ENCODE results near the gene PSMB10.
A peak's percentile ranks its signal among the peaks of the same experiment; 100 is the strongest.

PSMB10 gene

DNA sequence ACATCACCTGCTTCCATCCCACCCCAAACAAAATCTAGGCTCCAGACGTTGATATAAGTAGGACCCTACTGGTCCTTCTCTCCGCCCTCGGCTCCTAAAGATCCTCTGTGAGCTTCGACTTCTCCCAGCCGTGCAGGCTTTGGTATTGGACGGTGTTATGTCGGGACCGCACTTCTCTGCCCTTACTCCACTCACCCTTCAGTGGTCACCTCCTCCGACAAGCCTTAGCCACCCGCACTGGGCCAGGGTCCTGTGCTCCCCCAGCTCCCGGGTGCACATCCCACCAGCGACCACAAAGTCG is 1.6 kb downstream of the PSMB10 start:
- H3K4me1 ChIP-seq (ENCODE audit: control insufficient read depth, insufficient read depth, low read length) = no peaks in the 10 kb centered on the region
- H3K4me3 ChIP-seq (ENCODE audit: low read depth, low read length) = peak overlapping the region; percentile 46
- ChIA-PET POLR2A (interaction anchor here (0.6 to 2.5 kb wide), 24 partner anchors 9 to 414 kb away, joined by 3 to 16 read pairs (median 5); partner anchors contain the start of genes ACD, CTCF, DDX28 and DUS2), CTCF (interaction anchor here (0.6 to 2.6 kb wide), 7 partner anchors 8 to 454 kb away, joined by 3 to 17 read pairs (median 3); partner anchors contain the start of gene NRN1L)
- H3K9me3 ChIP-seq (ENCODE audit: control insufficient read depth, insufficient read depth, low read depth, low read length) = no peaks in the 10 kb centered on the region
- peaks cover 0 to 23% of the 10 kb centered on the region in 2 experiments; a peak in 2 of 3 replicates for H3K36me3 ChIP-seq (ENCODE audit: control insufficient read depth in 2 of 2, insufficient read depth in 1 of 2, low read length in 2 of 2)
- no peak overlapping the region; the same call in 1 of the 2 replicates for H3K27ac ChIP-seq (ENCODE audit: extremely low read depth, low read depth, low read length)
- TF ChIP-seq YY1 (tag by site-specific recombination; IDR thresholded peaks at IDR 0.05) (no peak), ZNF600 (tag by site-specific recombination; IDR thresholded peaks at IDR 0.05) (peak; percentile 79)

DNA sequence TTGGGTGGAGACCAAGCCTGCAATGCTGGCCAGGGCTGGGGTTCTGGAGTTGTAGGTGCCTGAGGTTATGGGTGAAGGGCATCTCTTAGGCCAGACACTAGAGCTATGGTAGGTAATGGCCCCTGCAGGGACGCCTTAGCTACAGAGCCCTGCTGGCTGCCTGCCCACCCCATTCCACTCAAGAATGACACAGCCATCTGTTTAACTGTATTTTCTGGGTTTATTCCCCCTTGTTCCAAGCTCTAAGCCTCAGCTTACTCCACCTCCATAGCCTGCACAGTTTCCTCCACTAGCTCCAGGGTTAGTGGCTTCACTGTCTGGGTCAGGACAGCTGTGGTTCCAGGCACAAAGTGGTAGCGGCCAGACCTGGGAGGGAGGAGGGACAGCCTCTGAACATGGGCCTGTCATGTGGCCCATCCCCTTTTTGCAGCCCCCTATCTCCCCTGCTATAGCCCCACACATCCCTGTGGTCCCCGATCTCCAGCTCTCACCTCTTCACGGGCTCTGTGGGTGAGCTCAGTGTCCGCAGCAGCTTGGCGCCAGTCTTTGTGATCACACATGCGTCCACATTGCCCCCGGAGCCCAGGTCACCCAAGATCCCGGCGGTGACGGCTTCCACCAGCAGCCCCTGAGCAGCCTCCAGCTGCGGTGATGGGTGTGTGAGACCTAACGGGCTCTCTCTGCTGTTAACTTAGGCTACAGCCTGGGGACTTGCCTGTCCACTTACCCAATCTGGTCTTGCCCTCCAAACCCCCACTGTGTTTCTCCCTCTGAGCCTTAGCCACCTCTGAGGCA is 2.1 kb downstream of the PSMB10 start:
- Histone ChIP-seq H3K4me3 (ENCODE audit: low read depth, low read length) (no peak overlapping the region), H3K36me3 (ENCODE audit: control insufficient read depth in 2 of 2, insufficient read depth in 1 of 2, low read length in 2 of 2) (peaks cover 0 to 23% of the 10 kb centered on the region in 2 experiments; a peak in 2 of 3 replicates), H3K9me3 (ENCODE audit: control insufficient read depth, insufficient read depth, low read depth, low read length) (no peaks in the 10 kb centered on the region), H3K27ac (ENCODE audit: extremely low read depth, low read depth, low read length) (no peak overlapping the region), H3K4me1 (ENCODE audit: control insufficient read depth, insufficient read depth, low read length) (no peaks in the 10 kb centered on the region)
- CTCF ChIA-PET = interaction anchor here (0.6 to 2.6 kb wide), 7 partner anchors 9 to 265 kb away, joined by 3 to 17 read pairs (median 5); partner anchors contain the start of gene NRN1L
- POLR2A ChIA-PET = interaction anchor here (0.8 to 2.5 kb wide), 8 partner anchors 9 to 270 kb away, joined by 3 to 16 read pairs (median 8); partner anchors contain the start of genes LCAT, NRN1L, RANBP10 and TSNAXIP1
- TF ChIP-seq ZNF416 (tag by site-specific recombination; IDR thresholded peaks at IDR 0.05) = no peak
- TF ChIP-seq, protein P1, sequence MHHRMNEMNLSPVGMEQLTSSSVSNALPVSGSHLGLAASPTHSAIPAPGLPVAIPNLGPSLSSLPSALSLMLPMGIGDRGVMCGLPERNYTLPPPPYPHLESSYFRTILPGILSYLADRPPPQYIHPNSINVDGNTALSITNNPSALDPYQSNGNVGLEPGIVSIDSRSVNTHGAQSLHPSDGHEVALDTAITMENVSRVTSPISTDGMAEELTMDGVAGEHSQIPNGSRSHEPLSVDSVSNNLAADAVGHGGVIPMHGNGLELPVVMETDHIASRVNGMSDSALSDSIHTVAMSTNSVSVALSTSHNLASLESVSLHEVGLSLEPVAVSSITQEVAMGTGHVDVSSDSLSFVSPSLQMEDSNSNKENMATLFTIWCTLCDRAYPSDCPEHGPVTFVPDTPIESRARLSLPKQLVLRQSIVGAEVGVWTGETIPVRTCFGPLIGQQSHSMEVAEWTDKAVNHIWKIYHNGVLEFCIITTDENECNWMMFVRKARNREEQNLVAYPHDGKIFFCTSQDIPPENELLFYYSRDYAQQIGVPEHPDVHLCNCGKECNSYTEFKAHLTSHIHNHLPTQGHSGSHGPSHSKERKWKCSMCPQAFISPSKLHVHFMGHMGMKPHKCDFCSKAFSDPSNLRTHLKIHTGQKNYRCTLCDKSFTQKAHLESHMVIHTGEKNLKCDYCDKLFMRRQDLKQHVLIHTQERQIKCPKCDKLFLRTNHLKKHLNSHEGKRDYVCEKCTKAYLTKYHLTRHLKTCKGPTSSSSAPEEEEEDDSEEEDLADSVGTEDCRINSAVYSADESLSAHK (tag by site-specific recombination; IDR thresholded peaks at IDR 0.05) = no peak
- TF ChIP-seq ZNF223 (tag by site-specific recombination; IDR thresholded peaks at IDR 0.05) = no peak
- TF ChIP-seq ZNF23 (tag by site-specific recombination; IDR thresholded peaks at IDR 0.05; ENCODE audit: borderline replicate concordance) = no peak
- no peak for TF ChIP-seq ZBTB21 (tag by site-specific recombination; IDR thresholded peaks at IDR 0.05)
- TF ChIP-seq ZNF140 (tag by site-specific recombination; IDR thresholded peaks at IDR 0.05) = no peak
- no peak for TF ChIP-seq ZNF112 (tag by site-specific recombination; IDR thresholded peaks at IDR 0.05)
- TF ChIP-seq, protein P2, sequence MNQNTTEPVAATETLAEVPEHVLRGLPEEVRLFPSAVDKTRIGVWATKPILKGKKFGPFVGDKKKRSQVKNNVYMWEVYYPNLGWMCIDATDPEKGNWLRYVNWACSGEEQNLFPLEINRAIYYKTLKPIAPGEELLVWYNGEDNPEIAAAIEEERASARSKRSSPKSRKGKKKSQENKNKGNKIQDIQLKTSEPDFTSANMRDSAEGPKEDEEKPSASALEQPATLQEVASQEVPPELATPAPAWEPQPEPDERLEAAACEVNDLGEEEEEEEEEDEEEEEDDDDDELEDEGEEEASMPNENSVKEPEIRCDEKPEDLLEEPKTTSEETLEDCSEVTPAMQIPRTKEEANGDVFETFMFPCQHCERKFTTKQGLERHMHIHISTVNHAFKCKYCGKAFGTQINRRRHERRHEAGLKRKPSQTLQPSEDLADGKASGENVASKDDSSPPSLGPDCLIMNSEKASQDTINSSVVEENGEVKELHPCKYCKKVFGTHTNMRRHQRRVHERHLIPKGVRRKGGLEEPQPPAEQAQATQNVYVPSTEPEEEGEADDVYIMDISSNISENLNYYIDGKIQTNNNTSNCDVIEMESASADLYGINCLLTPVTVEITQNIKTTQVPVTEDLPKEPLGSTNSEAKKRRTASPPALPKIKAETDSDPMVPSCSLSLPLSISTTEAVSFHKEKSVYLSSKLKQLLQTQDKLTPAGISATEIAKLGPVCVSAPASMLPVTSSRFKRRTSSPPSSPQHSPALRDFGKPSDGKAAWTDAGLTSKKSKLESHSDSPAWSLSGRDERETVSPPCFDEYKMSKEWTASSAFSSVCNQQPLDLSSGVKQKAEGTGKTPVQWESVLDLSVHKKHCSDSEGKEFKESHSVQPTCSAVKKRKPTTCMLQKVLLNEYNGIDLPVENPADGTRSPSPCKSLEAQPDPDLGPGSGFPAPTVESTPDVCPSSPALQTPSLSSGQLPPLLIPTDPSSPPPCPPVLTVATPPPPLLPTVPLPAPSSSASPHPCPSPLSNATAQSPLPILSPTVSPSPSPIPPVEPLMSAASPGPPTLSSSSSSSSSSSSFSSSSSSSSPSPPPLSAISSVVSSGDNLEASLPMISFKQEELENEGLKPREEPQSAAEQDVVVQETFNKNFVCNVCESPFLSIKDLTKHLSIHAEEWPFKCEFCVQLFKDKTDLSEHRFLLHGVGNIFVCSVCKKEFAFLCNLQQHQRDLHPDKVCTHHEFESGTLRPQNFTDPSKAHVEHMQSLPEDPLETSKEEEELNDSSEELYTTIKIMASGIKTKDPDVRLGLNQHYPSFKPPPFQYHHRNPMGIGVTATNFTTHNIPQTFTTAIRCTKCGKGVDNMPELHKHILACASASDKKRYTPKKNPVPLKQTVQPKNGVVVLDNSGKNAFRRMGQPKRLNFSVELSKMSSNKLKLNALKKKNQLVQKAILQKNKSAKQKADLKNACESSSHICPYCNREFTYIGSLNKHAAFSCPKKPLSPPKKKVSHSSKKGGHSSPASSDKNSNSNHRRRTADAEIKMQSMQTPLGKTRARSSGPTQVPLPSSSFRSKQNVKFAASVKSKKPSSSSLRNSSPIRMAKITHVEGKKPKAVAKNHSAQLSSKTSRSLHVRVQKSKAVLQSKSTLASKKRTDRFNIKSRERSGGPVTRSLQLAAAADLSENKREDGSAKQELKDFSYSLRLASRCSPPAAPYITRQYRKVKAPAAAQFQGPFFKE (tag by site-specific recombination; IDR thresholded peaks at IDR 0.05; ENCODE audit: borderline replicate concordance) = no peak
- no peak for TF ChIP-seq ZNF48 (tag by site-specific recombination; IDR thresholded peaks at IDR 0.05)
- TF ChIP-seq, protein P3, sequence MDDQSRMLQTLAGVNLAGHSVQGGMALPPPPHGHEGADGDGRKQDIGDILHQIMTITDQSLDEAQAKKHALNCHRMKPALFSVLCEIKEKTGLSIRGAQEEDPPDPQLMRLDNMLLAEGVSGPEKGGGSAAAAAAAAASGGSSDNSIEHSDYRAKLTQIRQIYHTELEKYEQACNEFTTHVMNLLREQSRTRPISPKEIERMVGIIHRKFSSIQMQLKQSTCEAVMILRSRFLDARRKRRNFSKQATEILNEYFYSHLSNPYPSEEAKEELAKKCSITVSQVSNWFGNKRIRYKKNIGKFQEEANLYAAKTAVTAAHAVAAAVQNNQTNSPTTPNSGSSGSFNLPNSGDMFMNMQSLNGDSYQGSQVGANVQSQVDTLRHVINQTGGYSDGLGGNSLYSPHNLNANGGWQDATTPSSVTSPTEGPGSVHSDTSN (CRISPR knock-in tag; IDR thresholded peaks at IDR 0.05) = no peak
- TF ChIP-seq, protein P4, sequence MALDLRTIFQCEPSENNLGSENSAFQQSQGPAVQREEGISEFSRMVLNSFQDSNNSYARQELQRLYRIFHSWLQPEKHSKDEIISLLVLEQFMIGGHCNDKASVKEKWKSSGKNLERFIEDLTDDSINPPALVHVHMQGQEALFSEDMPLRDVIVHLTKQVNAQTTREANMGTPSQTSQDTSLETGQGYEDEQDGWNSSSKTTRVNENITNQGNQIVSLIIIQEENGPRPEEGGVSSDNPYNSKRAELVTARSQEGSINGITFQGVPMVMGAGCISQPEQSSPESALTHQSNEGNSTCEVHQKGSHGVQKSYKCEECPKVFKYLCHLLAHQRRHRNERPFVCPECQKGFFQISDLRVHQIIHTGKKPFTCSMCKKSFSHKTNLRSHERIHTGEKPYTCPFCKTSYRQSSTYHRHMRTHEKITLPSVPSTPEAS (tag by site-specific recombination; IDR thresholded peaks at IDR 0.05) = no peak
- no peak for TF ChIP-seq OVOL3 (tag by site-specific recombination; IDR thresholded peaks at IDR 0.05)
- no peak for TF ChIP-seq ZNF302 (tag by site-specific recombination; IDR thresholded peaks at IDR 0.05; ENCODE audit: low read depth)
- no peak for TF ChIP-seq ZNF664 (tag by site-specific recombination; IDR thresholded peaks at IDR 0.05)
- TF ChIP-seq SP7 (tag by site-specific recombination; IDR thresholded peaks at IDR 0.05) = no peak
- no peak for TF ChIP-seq KLF7 (tag by site-specific recombination; IDR thresholded peaks at IDR 0.05; ENCODE audit: borderline replicate concordance)
- TF ChIP-seq ZIC2 (tag by site-specific recombination; IDR thresholded peaks at IDR 0.05) = no peak
- no peak for TF ChIP-seq ZSCAN23 (tag by site-specific recombination; IDR thresholded peaks at IDR 0.05)
- TF ChIP-seq ZNF585B (tag by site-specific recombination; IDR thresholded peaks at IDR 0.05) = no peak
- TF ChIP-seq GLIS1 (tag by site-specific recombination; IDR thresholded peaks at IDR 0.05) = no peak
